HG03457 (cell line): ENCODE measurements around the gene RILP.

ENCODE experiments used
- ATAC-seq: cut with Tn5 transposase; IDR thresholded peaks from one replicate; pipeline ENCODE4 v1.9.1; 2021; ENCODE audit warnings: moderate number of reproducible peaks; ENCODE audit not compliant: unreplicated experiment

RILP gene

DNA sequence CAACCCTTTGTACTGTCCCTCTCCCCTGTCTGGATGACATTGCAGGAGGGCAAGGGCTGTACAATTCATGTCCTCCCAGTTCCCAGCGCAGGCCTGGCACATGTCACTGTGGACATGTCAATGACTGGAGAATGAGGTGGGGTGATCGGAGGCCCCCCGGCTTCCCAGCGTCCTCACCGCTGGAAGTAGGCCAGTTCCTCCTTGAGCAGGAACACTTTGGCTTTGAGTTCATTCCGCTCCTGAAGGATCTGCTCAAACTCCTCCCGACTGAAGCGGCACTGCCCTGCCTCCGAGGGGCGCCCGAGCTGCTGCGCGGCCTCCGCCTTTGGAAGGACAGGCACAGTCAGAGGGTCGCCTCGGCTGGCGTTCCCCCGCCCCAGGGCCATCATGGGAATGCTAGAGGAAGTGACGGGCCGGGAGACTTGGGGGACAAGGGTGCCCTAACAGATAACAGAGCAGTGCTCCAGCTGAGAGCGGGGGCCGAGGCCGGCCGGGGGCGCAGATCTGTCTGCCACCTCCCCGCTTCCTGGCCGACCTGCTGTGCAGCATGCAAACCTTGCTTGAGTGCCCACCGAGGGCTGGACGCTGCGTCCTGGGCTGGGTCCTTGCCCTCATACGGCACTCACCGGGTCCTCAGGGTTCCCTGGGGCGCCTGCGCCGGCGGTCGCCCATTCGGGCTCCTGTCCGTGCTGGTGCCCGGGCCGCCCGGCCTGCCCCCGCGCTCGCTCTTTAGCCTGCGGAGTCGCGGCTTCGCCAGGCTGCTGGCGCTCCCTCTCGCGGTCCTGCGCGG is 1.3 kb downstream of the RILP start:
- no peak for ATAC-seq

DNA sequence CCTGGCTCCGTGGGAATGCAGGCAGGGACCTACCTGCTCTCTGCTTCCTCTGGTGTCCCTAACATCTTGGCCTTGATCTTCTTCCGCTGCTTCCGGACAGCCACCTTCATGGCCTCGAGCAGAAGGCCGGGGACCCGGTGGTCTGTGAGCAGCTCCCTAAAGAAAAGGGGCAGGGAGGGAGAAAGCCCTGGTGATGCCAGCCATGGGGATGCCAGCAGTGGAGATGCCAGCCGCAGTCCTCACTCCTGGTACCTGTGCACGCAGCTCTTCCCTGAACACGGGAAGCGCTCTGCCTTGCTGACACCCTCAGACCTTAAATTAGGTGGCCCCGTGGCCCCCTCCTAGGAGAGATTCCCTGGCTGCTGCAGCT is 1.9 kb downstream of the RILP start:
- ATAC-seq = no peak

DNA sequence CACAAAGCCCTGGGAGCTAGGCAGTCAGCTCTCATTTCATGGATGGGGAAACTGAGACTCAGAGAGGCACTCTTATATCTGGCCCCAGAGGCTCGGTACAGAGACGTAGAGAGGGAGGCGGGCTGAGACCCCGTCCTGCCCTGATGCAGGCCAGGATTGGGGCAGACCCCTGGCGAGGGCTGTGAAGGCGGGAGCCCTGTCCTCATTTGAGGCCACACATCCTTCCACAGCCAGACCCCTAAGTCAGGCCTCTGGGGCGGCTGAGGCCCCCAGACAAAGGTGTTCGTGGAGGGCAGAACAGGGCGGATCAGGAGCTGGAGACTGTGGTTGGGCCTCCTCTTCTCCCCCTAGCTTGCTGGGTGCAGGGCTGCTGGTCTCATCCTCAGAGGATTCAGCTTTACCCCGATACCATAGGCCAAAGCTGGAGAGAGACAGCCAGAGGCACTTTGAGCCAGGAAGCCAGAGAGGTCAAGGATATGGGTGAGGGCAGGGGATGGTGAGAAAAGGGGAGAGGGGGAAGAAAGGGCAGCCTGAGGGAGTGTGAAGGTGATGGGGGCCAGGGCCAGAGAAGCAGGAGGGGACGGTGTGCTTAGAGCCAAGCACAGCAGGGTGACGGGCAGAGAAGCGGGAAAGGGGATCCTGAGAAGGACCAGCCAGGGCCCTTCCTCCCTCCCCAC is 3.3 kb downstream of the RILP start:
- no peak for ATAC-seq

DNA sequence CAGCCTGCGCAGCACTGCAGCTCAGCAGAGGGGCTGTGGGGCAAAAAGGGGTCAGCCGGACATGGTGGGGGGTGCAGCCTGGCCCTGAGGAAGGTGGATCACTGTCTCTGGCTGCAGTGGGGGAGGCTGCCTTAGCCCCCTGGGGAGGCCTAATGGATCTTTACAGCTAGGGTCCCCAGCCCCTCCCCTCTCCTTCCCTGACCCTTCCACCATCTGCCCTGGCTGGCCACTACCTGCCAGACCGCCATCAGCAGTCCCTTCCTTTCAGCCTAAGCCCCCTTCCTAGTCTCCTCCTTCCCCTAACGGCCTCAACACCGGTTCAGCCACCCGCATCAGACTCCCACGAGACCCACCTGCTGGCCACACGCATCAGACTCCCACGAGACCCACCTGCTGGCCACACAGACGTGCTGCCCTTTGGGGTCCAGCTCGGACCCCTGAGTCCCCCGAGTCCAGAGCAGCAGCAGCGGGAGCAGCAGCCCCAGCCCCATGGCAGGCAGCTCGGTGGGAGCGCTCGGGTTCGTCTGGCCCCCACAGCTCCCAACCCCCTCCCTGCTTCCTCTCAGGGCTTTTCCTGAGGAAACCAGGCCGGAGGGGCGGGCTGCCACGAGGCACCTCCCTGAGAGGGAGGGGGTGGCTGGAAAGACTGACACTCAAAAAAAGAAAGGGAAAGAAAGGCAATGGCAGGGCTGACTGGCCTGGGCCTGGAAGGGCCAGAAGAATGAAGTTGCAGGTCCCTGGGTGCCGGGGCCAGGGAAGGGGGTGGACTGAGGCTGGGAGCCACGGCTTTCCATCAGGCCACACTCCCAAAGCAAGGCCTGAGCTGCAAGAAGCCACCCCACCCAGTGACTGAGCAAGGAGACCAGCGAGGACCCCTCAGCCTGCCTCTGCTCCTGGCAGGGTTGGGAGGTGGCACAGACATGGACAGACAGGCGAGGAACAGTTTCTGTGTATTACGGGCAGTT is 4.2 kb downstream of the RILP start, which contains the start of gene SCARF1:
SCARF1 (minus strand) TSS at position 526 of the 965 bp plus-strand sequence; CDS start at position 491, 35 bp downstream.
- ATAC-seq = no peak

DNA sequence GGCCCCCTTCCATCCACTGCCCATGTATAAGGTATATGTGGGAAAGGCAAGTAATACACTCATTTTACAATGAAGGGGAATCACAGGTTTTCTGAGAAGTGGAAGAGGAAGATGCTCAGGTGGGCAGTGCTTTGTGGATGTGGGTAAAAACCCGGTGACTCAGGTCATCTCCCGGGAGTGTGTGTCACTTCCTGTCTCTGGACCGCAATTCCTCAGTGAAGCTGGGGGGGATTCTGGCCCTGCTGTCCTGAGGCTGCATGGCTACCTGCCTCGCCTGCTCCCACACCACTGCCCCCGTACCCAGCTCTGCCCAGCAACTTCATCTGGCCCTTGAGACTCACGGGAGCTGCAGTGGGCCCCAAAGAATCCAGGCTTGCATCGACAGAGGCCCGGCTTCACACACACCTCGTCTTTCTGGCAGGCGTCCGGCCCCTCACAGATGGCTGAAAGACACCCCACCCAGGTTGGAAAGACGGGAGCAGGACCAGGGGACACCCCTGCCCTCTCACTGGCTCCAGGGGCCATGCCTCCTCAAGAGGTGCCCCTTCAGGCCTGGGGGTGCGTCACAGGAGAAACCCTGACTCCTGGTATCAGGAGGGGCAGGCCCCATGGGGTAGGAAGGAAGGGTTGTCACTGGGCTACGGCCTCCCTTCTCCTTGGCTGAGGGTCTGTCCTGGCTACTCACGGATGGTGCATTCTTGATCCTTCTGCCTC is 5.0 kb downstream of the RILP start:
- no peak for ATAC-seq

DNA sequence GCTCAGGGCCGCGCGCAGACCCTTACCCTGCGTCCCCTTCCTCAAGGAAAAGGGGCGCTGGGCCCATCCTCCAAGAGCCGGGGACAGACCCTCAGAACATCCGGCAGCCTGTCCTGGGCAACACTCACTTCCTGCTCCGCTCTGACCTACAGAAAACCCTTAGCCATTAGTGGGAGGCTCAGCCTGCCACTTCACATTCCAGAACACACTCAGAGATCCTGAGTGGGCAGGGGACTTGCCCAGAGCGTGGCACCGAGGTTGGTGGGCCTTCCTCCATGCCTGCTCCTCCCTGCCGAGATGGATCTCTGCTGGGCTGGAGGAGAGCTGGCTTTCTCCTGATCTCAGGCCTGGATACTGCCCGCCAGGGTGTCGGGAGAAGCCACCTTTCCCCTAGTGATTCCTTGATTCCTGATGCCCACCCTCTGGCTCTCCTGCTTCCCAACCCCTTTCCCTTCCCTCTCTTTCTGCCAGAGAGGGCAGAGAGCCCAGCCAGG is 5.6 kb downstream of the RILP start:
- ATAC-seq = no peak

DNA sequence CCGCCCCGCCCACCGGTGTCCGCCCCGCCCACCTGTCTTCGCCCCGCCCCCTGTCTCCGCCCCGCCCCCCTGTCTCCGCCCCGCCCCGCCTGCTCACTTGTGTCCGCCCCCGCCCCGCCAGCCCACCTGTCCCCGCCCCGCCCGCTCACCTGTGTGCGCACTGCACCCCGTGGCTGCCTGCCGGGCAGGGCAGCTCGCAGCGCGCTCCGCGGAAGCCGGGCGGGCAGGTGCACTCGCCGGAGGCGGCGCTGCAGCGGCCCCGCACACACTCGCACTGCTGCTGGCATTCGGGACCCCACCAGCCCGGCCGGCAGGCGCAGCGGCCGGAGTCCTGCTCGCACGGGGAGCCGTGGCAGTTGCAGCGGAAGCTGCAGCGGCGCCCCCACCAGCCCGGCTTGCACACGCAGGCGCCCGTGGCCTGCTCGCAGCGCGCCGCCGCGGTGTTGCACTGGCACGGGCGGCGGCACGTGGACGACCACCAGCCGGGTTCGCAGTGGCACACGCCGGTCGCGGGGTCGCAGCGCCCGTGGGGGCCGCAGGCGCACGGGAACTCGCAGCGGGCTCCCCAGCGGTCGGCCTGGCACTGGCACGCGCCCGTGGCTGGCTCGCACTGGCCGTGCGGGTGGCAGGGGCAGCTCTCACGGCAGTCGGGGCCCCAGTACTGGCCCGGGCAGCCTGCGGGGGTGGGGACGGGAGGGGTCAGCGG is 6.2 kb downstream of the RILP start:
- no peak for ATAC-seq

DNA sequence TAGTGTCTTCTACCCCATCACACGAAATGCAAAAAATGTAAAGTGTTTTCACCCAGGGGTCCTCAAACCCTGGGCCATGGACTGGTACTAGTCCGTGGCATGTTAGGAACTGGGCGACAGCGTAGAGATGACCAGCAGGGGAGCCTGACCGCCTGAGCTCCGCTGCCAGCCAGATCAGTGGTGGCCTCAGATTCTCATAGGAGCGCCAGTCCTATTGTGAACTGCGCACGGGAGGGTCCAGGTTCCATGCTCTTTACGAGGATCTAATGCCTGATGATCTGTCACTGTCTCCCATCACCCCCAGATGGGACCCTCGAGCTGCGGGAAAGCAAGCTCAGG is 8.6 kb downstream of the RILP start:
- ATAC-seq = no peak

DNA sequence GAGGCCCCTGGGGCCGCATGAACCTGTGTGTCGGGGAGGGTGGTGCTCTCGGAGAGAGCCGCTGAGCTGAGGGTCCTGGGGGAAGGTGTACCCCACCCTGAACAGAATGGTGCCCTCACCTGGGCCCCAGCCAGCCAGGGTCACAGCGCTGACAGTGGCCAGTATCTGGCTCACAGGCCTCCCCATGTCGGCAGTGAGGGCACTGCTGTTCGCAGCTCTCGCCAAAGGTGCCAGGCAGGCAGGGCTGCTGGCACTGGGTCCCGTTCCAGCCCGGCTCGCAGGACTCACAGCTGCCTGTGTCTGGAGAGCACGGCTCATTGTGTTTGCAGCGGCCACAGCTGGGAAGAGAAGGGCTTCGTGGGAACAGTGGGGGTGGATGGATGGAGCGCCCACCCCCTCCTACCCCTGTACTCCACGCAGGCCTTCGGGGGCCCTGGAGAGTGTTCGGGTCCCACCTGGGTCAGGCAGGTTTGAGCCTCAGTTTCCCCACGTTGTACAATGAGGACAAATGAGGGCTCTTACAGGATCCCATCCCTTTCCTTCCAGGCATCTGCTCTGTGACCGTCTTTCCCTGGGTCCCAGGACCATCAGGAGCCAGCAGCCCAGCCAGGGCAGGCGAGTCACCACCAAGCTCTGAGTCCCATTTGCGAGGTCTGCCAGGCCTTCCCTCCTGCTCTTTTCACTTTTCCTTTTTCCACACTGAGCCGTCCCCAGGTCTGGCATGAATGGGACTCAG is 9.2 kb downstream of the RILP start:
- no peak for ATAC-seq

DNA sequence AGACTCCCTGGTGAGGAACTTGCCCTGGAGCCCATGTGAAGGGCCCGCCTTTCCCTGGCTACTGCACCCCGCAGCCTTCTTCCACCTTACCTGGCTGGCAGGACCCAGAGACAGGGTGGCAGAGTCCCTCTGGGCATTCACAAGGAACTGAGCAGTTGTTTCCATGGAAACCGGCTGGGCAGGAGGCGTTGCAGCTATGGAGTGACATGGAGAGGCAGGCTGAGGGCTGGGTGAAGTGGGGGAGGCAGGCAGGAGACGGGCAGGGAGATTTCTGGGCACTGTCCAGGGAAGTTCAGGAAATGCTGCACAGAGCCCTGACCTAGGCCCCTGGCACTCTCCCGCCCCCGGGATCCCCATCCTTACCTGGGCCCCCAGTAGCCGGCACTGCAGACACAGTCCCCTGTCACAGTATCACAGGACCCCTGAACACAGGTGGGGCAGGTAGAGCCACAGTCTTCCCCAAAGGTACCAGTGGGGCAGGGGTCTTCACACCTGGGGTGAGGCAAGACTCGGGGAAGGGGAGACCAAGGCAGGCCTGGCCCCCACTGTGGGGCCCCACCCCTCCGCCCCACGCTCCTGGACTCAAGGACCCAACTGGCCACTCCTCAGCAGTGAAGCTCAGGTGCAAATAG is 10.0 kb downstream of the RILP start:
- ATAC-seq = no peak

DNA sequence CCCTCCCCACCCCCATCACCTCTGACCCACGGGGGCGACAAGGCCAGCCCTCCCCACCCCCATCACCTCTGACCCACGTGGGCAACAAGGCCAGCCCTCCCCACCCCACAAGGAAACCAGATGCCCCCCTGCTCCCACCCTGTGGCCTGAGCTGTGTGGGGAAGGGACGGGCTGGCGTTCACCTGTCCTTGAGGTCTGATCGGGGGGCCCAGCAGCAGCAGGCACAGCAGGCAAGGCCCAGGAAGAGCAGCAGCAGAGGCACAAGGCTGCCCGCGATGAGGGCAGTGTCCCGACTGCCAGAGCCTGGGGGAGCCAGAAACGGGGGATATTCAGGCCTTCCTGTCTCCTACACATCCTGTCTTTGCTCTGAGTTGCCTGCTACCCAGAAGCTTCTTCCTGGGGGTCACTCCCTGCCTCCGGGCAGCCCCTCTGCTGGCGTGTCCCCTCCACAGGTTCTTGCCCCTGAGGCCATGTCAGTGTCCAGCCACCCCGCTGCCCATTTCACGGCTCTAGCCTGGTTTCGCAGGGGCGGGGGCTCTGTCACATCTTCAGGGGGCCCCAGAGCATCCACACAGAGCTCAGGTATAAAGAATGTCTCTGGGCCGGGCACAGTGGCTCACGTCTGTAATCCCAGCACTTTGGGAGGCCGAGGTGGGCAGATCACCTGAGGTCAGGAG is 10.9 kb downstream of the RILP start:
- ATAC-seq = no peak

DNA sequence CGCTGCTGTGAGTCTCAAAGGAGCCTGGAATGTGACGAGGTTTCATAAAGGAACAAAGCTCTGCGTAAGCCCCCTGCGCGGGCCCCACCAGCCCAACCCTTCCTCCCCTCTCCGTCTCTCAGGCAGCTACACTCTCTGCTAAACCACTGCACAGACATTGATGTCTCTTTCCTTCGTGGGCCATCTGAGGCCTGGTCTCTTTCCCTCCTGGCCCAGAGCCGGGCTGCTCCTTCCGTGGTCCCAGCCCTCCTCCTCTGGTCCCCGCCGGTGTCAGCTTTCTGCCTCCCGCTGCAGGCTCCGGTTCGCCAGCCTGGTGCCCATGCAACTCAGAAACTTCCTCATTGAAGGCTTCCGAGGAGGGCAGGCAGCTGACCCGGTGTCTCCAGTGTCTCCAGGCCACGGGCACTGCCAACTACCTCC is 11.5 kb downstream of the RILP start:
- no peak for ATAC-seq

DNA sequence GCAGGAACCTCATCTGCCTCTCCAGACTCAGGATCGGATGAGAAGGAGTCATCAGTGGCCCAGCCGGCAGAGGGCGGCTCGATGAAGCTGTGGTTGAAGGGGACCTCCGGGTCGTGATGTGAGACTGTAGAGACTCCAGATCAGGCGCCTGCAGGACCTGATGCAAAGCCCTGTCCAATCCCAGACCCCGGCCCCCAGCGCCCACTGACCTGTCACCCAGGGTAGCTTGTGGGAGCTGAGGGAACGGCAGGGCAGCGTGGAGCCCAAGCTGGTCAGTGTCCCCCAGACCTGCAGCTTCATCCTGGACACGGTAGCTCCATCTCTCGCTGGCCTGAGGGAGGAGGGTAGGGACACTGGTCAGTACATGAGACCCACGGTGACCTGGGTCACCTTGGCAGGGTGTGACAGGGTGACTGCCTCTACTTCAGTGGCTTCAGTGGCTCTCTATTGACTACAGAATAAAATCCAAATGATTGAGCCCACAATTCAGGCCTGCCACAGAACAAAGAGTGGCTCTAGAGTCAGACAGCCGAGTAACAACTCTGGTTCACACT is 12.9 kb downstream of the RILP start:
- ATAC-seq = no peak

DNA sequence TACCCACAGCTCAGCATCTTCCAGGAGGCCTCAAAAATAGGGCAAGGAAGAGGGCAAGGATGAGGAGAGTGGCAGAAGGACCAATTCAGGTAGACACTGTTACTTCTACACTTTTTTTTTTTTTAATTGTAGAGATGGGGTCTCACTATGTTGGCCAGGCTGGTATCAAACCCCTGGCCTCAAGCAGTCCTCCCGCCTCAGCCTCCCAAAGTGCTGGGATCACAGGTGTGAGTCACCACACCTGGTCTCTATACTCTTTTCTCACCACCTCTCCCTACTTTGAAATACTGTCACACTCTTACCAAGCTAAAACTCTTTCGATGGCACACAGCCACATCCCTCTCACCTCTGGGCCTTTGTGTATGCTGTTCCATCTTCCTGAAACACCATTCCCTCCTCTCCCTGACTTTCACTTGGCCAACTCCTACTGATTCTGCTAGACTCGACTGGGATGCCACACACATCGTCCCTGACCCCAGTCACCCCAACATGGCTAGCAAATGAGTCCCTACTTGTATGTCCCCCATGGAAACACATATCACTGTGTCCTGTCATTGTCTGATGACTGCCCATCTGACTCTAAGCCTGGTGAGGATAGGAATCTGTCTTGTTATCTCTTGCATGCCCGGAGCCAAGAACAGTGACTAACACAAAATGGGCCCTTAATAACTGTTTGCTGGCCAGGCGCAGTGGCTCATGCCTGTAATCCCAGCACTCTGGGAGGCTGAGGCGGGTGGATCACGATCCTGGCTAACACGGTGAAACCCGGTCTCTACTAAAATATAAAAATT is 13.8 kb downstream of the RILP start:
- no peak for ATAC-seq

DNA sequence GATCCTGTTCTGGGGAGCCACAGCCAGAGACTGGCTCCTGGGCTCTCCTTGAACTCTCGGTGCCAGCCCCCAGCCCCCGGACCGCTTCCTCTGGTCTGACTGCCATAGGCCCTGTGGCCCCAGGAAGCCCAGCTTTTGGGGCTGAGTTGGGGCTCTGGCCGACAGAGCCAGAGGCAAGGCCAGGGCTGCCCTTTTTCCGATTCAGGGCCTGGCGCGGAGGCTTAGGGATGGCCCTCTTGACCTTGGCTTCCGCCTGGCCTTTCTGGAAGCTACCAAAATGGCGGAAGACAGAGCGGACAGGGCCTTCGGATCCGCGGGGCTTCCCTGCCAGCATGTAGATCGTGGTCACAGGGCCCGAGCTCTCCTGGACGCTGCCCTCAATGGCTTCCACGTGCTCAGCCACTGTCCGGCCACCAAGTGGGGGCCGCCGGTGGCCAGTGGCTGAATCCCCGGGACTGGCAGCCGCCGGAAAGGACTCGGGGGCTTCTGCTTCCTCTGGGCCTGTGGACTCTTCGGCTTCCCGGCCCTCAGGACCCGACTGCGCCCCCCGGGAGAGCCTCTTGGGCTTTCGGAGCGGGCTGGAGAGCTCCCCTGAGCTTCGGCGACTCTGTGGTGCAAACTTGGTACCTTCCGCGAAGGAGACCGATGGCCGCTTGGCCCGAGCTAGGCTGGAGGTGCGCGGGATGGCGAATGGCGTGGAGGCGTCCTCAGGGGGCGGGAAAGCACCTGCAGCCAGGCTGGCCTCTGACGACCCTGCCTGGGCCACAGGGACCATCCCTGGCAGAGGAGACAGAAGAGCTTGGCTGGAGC is 14.6 kb downstream of the RILP start:
- ATAC-seq = no peak

DNA sequence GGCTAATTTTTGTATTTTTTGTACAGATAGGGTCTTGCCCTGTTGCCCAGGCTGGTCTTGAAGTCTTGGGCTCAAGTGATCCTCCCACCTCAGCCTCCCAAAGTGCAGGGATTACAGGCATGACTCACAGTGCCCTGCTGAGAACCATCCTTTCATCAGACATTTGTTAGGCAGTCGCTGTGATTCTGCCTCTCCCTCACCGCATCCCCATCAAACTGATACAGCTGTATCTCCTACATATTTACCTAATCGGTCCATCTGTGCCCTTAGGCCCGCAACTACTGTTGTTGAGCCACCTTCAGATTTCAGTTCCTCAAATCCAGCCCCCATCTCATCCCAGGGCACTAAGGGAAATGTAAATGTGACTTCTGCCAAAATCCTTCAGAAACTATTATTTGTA is 19.0 kb downstream of the RILP start:
- no peak for ATAC-seq
